KMS-11 (cell line): ENCODE data around the gene MBD3L2B.
"Not testable (repeated sequence)": the region's sequence is repeated elsewhere in the genome, so short reads cannot be mapped to it uniquely, and the experiment has no call there.

ENCODE experiments used
- H2AFZ ChIP-seq: fragments of 200-600 bp; sonication (generic); 2 replicates; pipeline ENCODE4 v1.6.1; 2016; ENCODE audit warnings: antibody characterized with exemption, mixed run types, low read depth
- H3K27ac ChIP-seq: fragments of 200-600 bp; sonication (generic); 2 replicates; pipeline ENCODE4 v1.6.1; 2016; ENCODE audit warnings: mild to moderate bottlenecking, mixed run types
- H3K27me3 ChIP-seq: fragments of 200-600 bp; sonication (generic); 2 replicates; pipeline ENCODE4 v1.6.1; 2017; ENCODE audit warnings: mild to moderate bottlenecking, low read depth, mixed run types, moderate library complexity; ENCODE audit not compliant: insufficient read depth
- H3K36me3 ChIP-seq: fragments of 200-600 bp; sonication (generic); 2 replicates; pipeline ENCODE4 v1.6.1; 2017; ENCODE audit warnings: mild to moderate bottlenecking, mixed run types; ENCODE audit not compliant: insufficient read depth
- H3K4me1 ChIP-seq: fragments of 200-600 bp; sonication (generic); 2 replicates; pipeline ENCODE4 v1.6.1; 2016; ENCODE audit warnings: mild to moderate bottlenecking, low read depth, mixed run types; ENCODE audit not compliant: poor library complexity, severe bottlenecking
- H3K4me2 ChIP-seq: fragments of 200-600 bp; sonication (generic); 2 replicates; pipeline ENCODE4 v1.7.0; 2016; ENCODE audit warnings: mild to moderate bottlenecking, mixed run types
- H3K4me3 ChIP-seq: fragments of 200-600 bp; sonication (generic); IDR thresholded peaks from 2 replicates; pipeline ENCODE4 v1.6.1; 2017; ENCODE audit warnings: low read depth, low read length, mixed read lengths; ENCODE audit not compliant: insufficient read depth
- H3K79me2 ChIP-seq: fragments of 200-600 bp; sonication (generic); 2 replicates; pipeline ENCODE4 v1.6.1; 2016; ENCODE audit warnings: low read depth, mixed run types; ENCODE audit not compliant: insufficient read depth
- H3K9ac ChIP-seq: fragments of 200-600 bp; sonication (generic); 2 replicates; pipeline ENCODE4 v1.6.1; 2016; ENCODE audit warnings: mild to moderate bottlenecking, mixed run types
- H4K20me1 ChIP-seq: fragments of 200-600 bp; sonication (generic); 2 replicates; pipeline ENCODE4 v1.6.1; 2016; ENCODE audit warnings: mild to moderate bottlenecking, mixed run types; ENCODE audit not compliant: insufficient read depth
- CTCF ChIP-seq: fragments of 200-600 bp; sonication (generic); conservative IDR thresholded peaks from 2 replicates; pipeline ENCODE4 v1.6.1; 2017; ENCODE audit warnings: low read depth, mild to moderate bottlenecking, antibody characterized with exemption, low read length, moderate library complexity, mixed read lengths

Gene MBD3L2B

GRCh38 chr19:7063764-7064418 is 42.7 kb upstream of the MBD3L2B start:
- no peaks in the 10 kb centered on the region for H3K27me3 ChIP-seq
- H3K36me3 ChIP-seq: no peaks in the 10 kb centered on the region
- no peak overlapping the region for H3K27ac ChIP-seq
- H3K79me2 ChIP-seq: no peaks in the 10 kb centered on the region
- H3K4me1 ChIP-seq: no peaks in the 10 kb centered on the region
- no peak overlapping the region for H3K9ac ChIP-seq
- no peak for TF ChIP-seq CTCF
- H4K20me1 ChIP-seq: no peaks in the 10 kb centered on the region
- H3K4me2 ChIP-seq: no peak overlapping the region
- H2AFZ ChIP-seq: no peak overlapping the region
- H3K4me3 ChIP-seq: no peak overlapping the region

GRCh38 chr19:7063339-7063738 is 42.1 kb upstream of the MBD3L2B start:
- Histone ChIP-seq H2AFZ (no peak overlapping the region), H3K27ac (no peak overlapping the region), H4K20me1 (no peaks in the 10 kb centered on the region), H3K4me1 (no peaks in the 10 kb centered on the region), H3K9ac (no peak overlapping the region), H3K4me3 (no peak overlapping the region), H3K4me2 (no peak overlapping the region), H3K27me3 (no peaks in the 10 kb centered on the region), H3K36me3 (no peaks in the 10 kb centered on the region), H3K79me2 (no peaks in the 10 kb centered on the region)
- TF ChIP-seq CTCF: no peak

- H4K20me1 ChIP-seq, H2AFZ ChIP-seq, H3K4me3 ChIP-seq, H3K36me3 ChIP-seq, H3K9ac ChIP-seq, H3K27me3 ChIP-seq, H3K4me1 ChIP-seq, H3K27ac ChIP-seq, H3K4me2 ChIP-seq, H3K79me2 ChIP-seq: not testable (repeated sequence)
Observed at GRCh38 chr19:7059977-7060376, 38.7 kb upstream of the MBD3L2B start.

- not testable (repeated sequence) for H3K9ac ChIP-seq, H2AFZ ChIP-seq, H3K79me2 ChIP-seq, H3K4me2 ChIP-seq, H3K4me3 ChIP-seq, H3K27ac ChIP-seq, H3K27me3 ChIP-seq, H3K4me1 ChIP-seq, H3K36me3 ChIP-seq, H4K20me1 ChIP-seq
Observed at GRCh38 chr19:7058576-7058975, 37.3 kb upstream of the MBD3L2B start, which contains the start of gene MBD3L3. Gene MBD3L3 (minus strand): TSS chr19:7058676. CDS start chr19:7058605, 71 bp downstream.

DNA sequence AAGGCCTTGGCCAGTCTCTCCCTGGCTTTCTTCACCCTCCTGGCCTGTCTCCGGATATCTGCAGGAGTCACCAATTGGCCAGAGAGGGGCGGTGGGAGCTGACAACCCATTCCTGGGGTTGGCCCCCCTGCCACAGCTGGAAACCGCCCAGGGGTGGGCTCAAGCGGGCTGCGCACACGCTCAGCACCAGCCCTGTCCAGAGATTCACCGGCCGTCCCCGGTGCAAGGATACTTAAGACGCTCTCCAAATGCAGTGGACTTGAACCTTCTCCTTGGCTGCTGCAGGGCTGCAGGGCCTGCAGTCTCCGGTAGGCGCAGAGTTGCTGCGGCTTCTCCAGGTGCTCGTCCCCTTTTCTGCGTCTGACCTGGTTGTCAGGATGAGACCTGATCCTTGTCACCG is 35.1 kb upstream of the MBD3L2B start:
- not testable (repeated sequence) for H3K4me1 ChIP-seq, H3K36me3 ChIP-seq, H3K4me2 ChIP-seq, H4K20me1 ChIP-seq, H3K27ac ChIP-seq, H3K9ac ChIP-seq, H2AFZ ChIP-seq, H3K27me3 ChIP-seq, H3K4me3 ChIP-seq, H3K79me2 ChIP-seq

- H3K9ac ChIP-seq, H3K4me3 ChIP-seq, H3K27me3 ChIP-seq, H3K79me2 ChIP-seq, H3K36me3 ChIP-seq, H2AFZ ChIP-seq, H3K27ac ChIP-seq, H3K4me1 ChIP-seq, H4K20me1 ChIP-seq, H3K4me2 ChIP-seq: not testable (repeated sequence)
Observed at GRCh38 chr19:7055679-7056078, 34.4 kb upstream of the MBD3L2B start.

GRCh38 chr19:7054635-7055368 is 33.6 kb upstream of the MBD3L2B start:
- H2AFZ ChIP-seq, H3K9ac ChIP-seq, H3K4me2 ChIP-seq, H3K4me3 ChIP-seq, H3K36me3 ChIP-seq, H3K27me3 ChIP-seq, H4K20me1 ChIP-seq, H3K4me1 ChIP-seq, H3K27ac ChIP-seq, H3K79me2 ChIP-seq: not testable (repeated sequence)

DNA sequence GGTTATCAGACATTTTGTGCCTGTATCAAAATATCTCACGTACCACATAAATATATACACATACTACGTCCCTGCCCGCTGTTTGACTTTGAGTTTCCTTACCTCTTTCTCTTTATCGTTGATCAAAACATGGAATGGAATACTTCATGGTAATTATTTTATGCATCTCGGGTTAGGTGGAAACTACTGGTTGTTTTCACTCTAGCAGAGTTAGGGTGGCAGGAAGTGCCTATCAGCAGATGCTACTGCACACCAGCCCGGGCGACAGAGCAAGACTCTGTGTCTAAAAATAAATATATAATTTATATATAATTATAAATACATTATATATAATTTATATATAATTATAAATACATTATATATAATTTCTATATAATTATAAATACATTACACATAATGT is 31.7 kb upstream of the MBD3L2B start:
- not testable (repeated sequence) for H3K4me3 ChIP-seq, H3K79me2 ChIP-seq, H3K4me2 ChIP-seq, H3K36me3 ChIP-seq, H2AFZ ChIP-seq, H4K20me1 ChIP-seq, H3K9ac ChIP-seq, H3K27me3 ChIP-seq, H3K27ac ChIP-seq, H3K4me1 ChIP-seq
